ENCODE measurements around the gene SRMS. TPM values are rescaled to one million over a fixed set of nuclear protein-coding genes. Genes with fewer than 3 reads are reported as not detected.

Gene SRMS
- total and polyA plus RNA-seq, 4 donors: 0.06 TPM; not detected in 3

GRCh38 chr20:63594043-63594561, 46.6 kb upstream of the SRMS start:
- 78 to 93% methylated on average over 10 of the region's 10 CpGs for WGBS, 2 donors
- TF ChIP-seq CTCF (IDR thresholded peaks at IDR 0.05; ENCODE audit: control extremely low read depth, extremely low read depth): no peak
- Histone ChIP-seq H3K9me3 (ENCODE audit: control insufficient read depth in 4 of 4, insufficient read depth in 3 of 4, low read length in 3 of 4) (no peaks in the 10 kb centered on the region), H3K4me3 (no peak overlapping the region), H3K9ac (ENCODE audit: insufficient read depth in 1 of 2, low read length in 2 of 2) (no peak overlapping the region), H3K4me1 (ENCODE audit: control insufficient read depth in 5 of 5, insufficient read depth in 5 of 5, low read length in 5 of 5) (no peaks in the 10 kb centered on the region), H3K36me3 (ENCODE audit: control insufficient read depth in 4 of 4, insufficient read depth in 4 of 4, low read length in 4 of 4) (peaks cover 14 to 62% (median 20%) of the 10 kb centered on the region in 4 donors), H3K27me3 (ENCODE audit: control insufficient read depth in 3 of 3, insufficient read depth in 3 of 3, low read length in 2 of 3) (no peaks in the 10 kb centered on the region), H3K27ac (ENCODE audit: low read depth in 1 of 2, low read length in 1 of 2) (no peak overlapping the region)
- ATAC-seq (ENCODE audit: insufficient read depth, low FRiP score) (no peak), DNase-seq (no peak)

- H3K27me3 ChIP-seq (ENCODE audit: control insufficient read depth in 3 of 3, insufficient read depth in 3 of 3, low read length in 2 of 3): no peaks in the 10 kb centered on the region
- H3K36me3 ChIP-seq (ENCODE audit: control insufficient read depth in 4 of 4, insufficient read depth in 4 of 4, low read length in 4 of 4): peaks cover 14 to 63% (median 17%) of the 10 kb centered on the region in 4 donors
- no peak overlapping the region for H3K4me3 ChIP-seq
- ATAC-seq (ENCODE audit: insufficient read depth, low FRiP score) (no peak), DNase-seq (no peak)
- H3K27ac ChIP-seq (ENCODE audit: low read depth in 1 of 2, low read length in 1 of 2): no peak overlapping the region
- WGBS, 2 donors: 95 to 97% methylated on average over 13 of the region's 13 CpGs
- H3K4me1 ChIP-seq (ENCODE audit: control insufficient read depth in 5 of 5, insufficient read depth in 5 of 5, low read length in 5 of 5): no peaks in the 10 kb centered on the region
- no peak for TF ChIP-seq CTCF (IDR thresholded peaks at IDR 0.05; ENCODE audit: control extremely low read depth, extremely low read depth)
- no peaks in the 10 kb centered on the region for H3K9me3 ChIP-seq (ENCODE audit: control insufficient read depth in 4 of 4, insufficient read depth in 3 of 4, low read length in 3 of 4)
- no peak overlapping the region for H3K9ac ChIP-seq (ENCODE audit: insufficient read depth in 1 of 2, low read length in 2 of 2)
These were observed 45.1 kb upstream of the SRMS start for GRCh38 chr20:63592661-63593060.

GRCh38 chr20:63591786-63592355, 44.3 kb upstream of the SRMS start:
- H3K27ac ChIP-seq (ENCODE audit: low read depth in 1 of 2, low read length in 1 of 2): no peak overlapping the region
- H3K9me3 ChIP-seq (ENCODE audit: control insufficient read depth in 4 of 4, insufficient read depth in 3 of 4, low read length in 3 of 4): no peaks in the 10 kb centered on the region
- WGBS, 2 donors: 95 to 96% methylated on average over 28 of the region's 28 CpGs
- H3K36me3 ChIP-seq (ENCODE audit: control insufficient read depth in 4 of 4, insufficient read depth in 4 of 4, low read length in 4 of 4): peaks cover 11 to 65% (median 16%) of the 10 kb centered on the region in 4 donors
- H3K4me3 ChIP-seq: no peak overlapping the region
- H3K9ac ChIP-seq (ENCODE audit: insufficient read depth in 1 of 2, low read length in 2 of 2): no peak overlapping the region
- ATAC-seq (ENCODE audit: insufficient read depth, low FRiP score): no peak
- H3K27me3 ChIP-seq (ENCODE audit: control insufficient read depth in 3 of 3, insufficient read depth in 3 of 3, low read length in 2 of 3): no peaks in the 10 kb centered on the region
- TF ChIP-seq CTCF (IDR thresholded peaks at IDR 0.05; ENCODE audit: control extremely low read depth, extremely low read depth): no peak
- no peak for DNase-seq
- H3K4me1 ChIP-seq (ENCODE audit: control insufficient read depth in 5 of 5, insufficient read depth in 5 of 5, low read length in 5 of 5): no peaks in the 10 kb centered on the region

GRCh38 chr20:63591147-63591533, 43.6 kb upstream of the SRMS start:
- no peak for TF ChIP-seq CTCF (IDR thresholded peaks at IDR 0.05; ENCODE audit: control extremely low read depth, extremely low read depth)
- DNase-seq (no peak), ATAC-seq (ENCODE audit: insufficient read depth, low FRiP score) (no peak)
- no peak overlapping the region for H3K27ac ChIP-seq (ENCODE audit: low read depth in 1 of 2, low read length in 1 of 2)
- H3K4me3 ChIP-seq: no peak overlapping the region
- H3K36me3 ChIP-seq (ENCODE audit: control insufficient read depth in 4 of 4, insufficient read depth in 4 of 4, low read length in 4 of 4): peaks cover 11 to 64% (median 16%) of the 10 kb centered on the region in 4 donors
- 97% methylated on average over 4 of the region's 4 CpGs for WGBS, 2 donors
- H3K4me1 ChIP-seq (ENCODE audit: control insufficient read depth in 5 of 5, insufficient read depth in 5 of 5, low read length in 5 of 5): no peaks in the 10 kb centered on the region
- no peaks in the 10 kb centered on the region for H3K27me3 ChIP-seq (ENCODE audit: control insufficient read depth in 3 of 3, insufficient read depth in 3 of 3, low read length in 2 of 3)
- no peak overlapping the region for H3K9ac ChIP-seq (ENCODE audit: insufficient read depth in 1 of 2, low read length in 2 of 2)
- H3K9me3 ChIP-seq (ENCODE audit: control insufficient read depth in 4 of 4, insufficient read depth in 3 of 4, low read length in 3 of 4): no peaks in the 10 kb centered on the region

All from lung (tissue), 12 donors.